HG02852 (cell line): ENCODE results near the gene HOXB9.

Experiments
- ATAC-seq: cut with Tn5 transposase; IDR thresholded peaks from one replicate; pipeline ENCODE4 v1.9.1; 2021; ENCODE audit warnings: mild to moderate bottlenecking, moderate library complexity; ENCODE audit not compliant: unreplicated experiment

The HOXB9 gene

GRCh38 chr17:48612854-48613691 is 13.1 kb downstream of the HOXB9 start:
- ATAC-seq, result no peak

DNA sequence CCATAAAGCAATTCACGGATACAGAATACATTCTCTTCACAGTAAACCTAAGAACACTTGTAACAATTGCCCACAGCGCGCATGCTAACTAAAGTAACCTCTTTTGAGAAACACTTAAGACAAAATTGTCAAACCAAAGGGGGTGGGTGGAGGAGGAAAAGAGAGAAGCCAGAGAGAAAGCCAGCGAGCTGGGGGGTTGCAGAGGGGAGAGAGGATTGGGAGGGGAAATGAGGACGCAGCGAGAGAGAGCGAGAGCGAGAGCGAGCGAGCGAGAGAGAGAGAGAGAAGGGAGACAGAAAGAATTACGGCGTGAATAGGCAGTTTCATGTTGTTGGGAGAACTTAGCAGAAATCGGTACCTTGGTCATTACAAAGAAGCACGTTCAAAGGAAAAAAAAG is 13.7 kb downstream of the HOXB9 start:
- ATAC-seq, result no peak

- no peak for ATAC-seq
Measured at GRCh38 chr17:48611681-48612455, 14.3 kb downstream of the HOXB9 start.

DNA sequence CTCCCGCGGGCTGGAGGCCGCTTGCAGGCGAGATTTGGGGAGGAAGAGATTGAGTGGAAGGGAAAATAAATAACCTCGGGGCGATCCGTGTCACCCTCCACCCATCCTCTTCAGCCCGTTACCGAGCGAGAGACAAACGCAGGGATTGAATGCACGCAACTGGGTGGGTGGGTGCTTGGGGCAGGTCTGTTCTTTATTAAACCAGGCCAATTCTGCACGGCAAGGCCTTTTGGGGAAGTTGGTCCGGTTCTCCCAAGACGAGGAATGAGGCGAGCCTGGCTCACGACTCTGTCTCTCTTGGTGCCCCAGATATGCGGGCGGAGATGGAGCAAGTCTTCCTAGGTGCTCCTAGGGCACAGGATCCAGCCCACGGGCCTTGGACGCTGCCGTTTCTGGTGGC is 14.9 kb downstream of the HOXB9 start:
- ATAC-seq, result no peak

DNA sequence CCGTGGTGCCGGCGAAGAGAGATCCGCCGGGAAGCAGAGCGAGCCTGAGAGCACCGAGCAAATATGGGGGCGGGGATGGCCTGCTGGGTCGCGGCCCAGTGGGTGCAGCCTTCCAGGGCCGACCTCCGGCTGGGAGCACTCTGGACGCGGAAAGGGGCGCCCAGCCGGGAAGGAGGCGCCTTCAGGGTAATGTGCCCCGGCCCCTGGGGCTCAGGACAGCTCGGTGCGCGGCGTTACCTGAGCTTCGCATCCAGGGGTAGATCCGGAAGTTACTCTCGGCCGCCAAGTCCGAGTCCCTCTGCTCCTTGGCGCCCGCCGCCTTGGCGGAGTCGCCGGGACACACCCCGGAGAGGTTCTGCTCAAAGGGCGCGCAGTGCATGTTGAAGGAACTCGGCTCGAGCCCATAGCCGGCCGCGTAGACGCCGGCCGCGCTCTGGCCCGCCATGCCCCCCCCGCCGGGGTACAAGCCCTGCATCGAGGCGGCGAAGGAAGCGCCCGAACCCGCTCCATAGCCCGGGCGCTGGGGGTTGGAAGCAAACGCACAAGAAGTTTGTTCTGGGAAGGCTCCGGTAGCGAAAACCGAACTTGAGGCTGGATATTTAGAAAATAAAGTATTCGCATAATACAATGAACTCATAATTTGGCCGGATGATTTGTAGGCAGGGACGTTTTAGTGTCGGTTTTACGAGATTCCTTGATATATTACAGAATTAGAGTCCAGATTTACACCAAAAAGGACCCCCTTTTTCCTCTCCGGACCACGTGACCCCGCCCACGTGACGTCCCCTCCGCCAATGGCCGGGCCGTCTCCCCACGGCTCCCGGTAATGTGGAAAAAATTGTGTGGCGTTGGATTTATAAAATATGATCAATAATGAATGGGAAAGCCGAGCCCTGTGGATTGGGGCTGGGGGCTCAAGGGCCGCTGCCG is 15.6 kb downstream of the HOXB9 start, which contains the start of gene HOXB7:
HOXB7 (minus strand) TSS at position 736 of the 930 bp plus-strand sequence; CDS start at position 637, 99 bp downstream.
- ATAC-seq, result peak; percentile 41

DNA sequence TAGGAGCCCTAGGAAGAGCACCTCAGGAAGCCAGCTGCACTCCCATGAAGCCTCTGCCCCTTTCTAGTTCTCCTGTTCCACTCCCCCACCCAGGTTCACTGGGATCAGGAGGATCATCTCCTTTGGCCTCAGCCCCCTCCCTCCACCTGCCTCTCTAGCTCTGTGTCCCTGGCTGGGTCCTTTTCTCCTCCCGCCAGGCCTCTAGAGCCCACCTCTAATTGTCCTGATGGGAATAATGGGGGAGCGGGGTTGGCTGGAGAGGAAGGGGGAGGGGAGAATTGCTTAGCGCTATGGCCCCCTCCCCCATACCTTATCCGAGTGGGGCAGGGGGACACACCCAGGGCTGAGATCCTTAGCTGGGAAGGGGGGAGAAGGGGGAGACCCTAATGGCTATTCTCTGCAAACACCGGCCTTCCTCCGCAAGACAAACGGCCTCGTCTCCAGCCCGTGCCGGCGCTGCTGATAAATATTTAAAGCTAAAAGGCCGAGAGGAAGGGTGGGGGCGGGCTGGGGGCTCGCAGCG is 16.3 kb downstream of the HOXB9 start:
- no peak for ATAC-seq

DNA sequence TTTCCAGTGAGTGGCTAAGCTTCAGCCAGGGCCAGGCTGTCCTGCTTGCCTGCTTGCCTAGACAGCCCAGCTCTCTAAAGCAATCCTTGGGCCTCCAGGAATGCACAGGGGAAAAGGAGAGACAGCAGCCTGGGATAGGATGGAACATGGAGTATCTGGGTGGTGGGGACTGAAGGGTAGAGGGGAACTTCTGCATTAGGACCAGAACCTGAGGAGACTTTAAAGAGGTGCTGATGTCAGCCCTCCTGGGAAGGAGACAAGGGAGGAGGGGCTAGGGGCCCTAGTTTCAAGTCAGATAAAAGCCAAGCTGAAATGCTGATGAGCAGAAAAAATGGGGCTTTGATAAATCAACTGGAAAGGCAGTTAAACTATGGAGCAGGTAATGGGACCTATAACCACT is 17.1 kb downstream of the HOXB9 start:
- ATAC-seq, result no peak

- ATAC-seq, result no peak
Measured at GRCh38 chr17:48608494-48608834, 17.7 kb downstream of the HOXB9 start.

DNA sequence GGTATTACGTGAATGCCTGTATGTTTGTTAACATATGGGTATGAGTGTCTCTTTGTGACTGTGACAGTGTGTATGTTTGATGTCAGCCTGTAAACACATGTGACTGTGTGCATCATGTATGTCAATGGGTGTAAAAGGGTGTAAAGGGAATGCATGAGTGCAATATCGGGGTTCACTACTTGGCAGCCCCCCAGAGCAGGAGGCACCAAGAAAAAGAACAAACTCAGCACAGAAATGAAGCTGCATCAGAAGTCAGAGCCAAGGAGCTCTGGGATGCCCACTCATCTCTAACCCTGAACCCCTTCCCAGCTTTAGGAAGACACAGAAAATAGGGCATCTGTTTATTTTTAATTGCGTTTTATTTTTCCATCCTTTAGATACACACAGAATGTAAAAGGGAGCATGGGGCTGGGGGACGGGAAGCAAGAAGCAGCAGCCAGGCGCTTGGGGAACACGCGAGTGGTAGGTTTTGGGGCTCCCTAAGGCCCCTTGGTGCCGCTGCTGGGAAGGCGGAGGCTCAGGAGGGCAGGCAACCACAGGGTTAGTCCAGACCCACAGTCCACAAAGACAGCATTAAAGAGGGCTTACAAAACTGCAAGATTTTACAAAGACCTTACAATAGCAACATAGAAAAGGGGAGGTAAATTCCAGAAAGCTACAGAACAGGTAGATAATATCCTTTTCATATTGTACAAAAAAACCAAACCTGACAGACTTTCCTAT is 19.1 kb downstream of the HOXB9 start:
- no peak for ATAC-seq

DNA sequence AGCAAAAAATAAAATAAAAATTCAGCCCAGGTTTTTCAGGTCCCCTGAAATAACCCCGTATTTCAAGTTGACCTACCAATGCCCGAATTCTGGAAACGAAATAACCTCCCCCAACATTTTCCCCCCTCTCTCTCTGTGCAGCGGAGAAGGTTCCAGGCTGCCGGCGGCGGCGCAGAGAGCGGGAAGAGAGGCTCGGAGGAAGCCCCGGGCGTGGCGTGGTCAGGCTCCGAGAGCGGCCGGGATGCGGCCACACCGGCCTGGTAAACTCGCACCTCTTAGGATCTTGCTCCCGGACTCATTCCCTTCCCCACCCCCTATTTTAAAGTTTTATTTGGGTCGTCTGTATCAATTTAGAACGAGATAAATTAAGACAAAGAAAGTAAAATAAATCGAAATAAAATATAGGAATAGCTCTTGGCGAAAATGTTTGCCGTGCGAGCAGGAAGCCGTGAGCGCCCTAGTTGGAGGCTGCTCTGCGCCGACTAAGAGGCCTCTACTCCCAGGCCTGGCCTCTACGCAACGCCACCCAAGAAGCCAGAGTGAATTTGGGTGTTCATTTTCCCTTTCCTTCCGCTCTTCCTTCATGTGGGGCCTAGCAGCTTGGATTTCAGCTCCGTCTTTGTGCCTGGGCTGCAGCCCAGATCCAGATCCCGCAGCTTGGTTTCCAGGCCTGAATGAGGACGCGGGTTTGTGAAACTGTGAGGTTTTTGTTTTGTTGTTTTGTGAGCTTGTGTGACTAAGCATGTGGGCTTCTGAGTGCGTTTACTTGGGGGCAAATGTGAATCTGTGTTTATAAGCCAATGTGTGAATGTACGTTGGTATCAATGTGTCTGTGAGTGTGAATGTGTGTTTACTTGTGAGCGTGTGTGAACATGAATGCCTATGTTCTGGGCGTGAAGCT is 19.9 kb downstream of the HOXB9 start:
- ATAC-seq, result no peak

DNA sequence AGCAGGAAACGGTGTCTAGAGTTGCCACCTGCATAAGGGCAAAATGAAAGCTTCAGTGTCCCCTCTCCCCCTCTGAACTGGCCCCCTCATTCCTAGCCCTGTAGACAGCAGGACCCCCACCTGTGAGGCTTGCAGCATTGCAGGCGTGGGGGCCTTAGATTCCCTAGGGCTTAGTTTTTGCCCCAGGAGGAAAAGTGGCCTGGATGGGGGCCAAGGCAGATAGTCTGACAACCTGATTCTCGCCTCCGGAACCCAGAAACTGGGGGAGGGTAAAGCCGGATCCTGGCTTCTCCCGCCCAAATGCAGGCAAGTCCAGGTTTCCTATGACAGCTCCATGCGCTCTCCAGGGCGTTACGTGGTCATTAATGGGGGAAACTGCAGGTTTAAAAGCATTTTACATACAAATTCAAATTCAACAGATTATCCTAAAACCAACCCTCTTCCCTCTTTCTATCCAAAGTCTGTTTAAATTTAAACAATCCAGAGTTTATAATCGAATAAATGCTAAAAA is 20.7 kb downstream of the HOXB9 start:
- ATAC-seq, result no peak

DNA sequence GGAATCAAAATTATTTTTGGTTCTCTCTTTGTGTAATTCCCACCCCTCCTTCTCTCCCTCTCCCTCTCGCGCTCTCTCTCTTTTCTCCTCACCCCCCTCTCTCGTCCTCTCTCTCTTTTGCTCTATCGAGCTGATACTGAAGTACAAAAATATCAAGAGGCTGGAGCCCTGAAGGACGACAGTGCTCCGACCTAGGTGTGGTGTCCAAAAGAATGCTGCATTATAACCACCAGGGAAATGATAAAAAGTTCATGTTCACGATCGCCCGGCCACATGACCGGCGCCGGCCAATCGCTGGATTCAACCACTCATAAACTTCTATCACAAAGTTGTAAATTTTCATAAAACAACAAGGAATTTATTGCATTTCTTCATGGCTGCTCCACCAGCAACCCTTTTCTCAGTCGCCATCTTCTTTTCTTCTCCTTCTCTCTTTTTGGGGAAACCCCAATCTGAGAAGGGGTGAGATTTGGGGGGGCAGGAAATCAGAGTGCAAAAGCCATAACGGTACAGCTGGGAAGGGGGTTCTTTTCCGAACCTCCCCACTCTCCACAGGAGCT is 21.3 kb downstream of the HOXB9 start, which contains the start of gene HOXB6:
HOXB6 (minus strand) TSS at position 217 of the 560 bp plus-strand sequence. CDS start 6,836 bp downstream, outside the sequence.
- no peak for ATAC-seq

DNA sequence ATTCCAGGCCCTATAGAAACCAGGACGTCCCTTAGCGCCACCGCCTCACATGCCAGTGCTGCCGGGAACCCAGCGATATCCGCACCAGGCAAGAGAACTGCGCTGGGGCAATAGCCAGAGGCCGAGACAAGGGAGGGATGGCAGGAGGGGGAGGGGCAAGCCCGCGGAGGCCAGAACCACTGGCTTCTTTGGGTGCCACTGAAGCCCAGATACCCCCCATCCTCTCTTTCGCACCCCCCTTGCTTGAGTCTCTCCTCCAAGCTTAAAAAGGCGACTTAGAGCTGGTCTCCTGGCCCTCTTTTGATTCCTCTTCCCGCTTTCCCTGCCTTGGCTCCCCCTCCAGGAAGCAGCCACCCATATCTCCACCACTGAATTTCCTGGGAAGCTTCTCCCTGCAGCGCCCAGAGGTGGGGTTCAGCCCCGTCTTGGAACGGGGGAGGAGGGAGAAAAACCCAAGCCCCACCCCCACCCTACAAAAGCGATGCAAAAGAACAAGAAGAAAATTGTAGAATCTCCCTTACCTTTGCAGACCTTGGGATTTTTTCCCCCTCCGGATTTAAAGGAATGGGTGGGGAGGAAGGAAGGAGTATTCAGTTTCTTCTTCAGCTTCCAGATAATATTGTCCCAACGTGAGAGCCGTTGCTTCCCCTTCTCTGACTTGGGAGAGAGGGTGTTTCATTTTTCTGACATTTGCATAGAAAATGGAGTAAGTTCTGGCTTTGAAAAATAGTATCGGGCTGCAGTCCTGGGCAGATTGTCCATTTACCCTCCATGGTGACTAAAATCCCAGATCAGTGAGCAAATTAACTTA is 22.0 kb downstream of the HOXB9 start:
- ATAC-seq, result no peak

- ATAC-seq, result no peak
Measured at GRCh38 chr17:48601539-48602425, 24.4 kb downstream of the HOXB9 start.

DNA sequence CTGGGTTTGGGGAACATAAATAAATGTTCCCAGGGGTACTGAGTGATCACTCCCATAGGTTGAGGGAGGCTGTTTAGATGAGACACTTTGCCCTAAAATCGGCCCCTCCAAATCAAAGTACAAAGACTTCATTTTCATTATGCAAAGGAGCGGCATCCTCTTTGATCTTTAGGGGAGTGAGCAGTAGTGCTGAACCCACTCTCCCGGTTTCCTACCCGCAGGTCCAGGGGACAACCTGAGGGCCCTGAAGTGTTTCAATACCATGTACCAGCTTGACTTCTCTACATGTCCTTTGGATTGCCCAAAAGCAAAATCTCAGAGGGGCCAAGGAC is 25.0 kb downstream of the HOXB9 start:
- ATAC-seq, result no peak

DNA sequence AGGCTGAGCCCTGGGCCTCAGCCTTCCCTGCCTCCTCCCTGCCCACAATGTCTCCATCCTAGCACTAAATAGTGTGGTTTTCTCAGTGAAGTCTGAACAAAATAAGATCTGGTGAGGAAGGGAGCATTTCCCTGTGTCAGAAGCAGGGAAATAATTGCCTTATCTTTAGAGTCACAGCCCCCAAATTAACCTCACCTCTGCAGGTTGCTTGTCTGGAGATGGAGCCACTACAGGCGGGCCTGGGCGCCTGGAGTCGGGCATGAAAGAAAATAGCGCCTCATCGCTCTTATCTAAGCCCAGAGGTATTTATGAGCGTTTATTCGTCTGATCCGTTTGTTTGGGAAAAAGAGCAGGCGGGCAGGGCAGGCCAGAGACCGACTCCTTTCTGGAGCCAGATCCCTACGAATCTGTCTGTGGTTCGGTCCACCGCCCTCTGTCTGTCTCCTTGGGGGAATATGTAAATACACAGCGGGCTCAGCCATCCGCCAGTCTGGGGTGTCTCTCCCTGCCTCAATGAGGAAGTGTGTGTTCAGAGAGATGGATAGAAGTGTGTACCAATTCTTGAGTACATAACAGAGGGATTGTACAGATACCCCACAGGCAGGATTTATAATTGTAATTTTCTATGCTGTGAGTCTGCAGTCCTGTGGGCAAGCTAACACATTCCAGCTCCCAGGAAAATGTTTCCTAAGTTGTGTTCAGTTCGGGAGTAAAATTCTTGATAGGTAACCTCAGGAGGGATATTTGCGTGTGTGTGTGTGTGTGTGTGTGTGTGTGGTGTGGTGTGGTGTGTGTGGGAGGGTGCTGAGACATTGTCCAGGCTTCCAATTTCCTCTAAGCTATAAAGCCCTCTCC is 25.7 kb downstream of the HOXB9 start:
- no peak for ATAC-seq
